NCI-H1436 treated with DMSO at 0.1 percent for 48 hours (cell line): ENCODE data around the gene PCDH15.
"Not testable (repeated sequence)": the region's sequence is repeated elsewhere in the genome, so short reads cannot be mapped to it uniquely, and the experiment has no call there.

ENCODE experiments used
- DNase-seq: peaks from one replicate; lab custom pipeline; 2025; lab: John Stamatoyannopoulos, UW

Gene PCDH15

DNA sequence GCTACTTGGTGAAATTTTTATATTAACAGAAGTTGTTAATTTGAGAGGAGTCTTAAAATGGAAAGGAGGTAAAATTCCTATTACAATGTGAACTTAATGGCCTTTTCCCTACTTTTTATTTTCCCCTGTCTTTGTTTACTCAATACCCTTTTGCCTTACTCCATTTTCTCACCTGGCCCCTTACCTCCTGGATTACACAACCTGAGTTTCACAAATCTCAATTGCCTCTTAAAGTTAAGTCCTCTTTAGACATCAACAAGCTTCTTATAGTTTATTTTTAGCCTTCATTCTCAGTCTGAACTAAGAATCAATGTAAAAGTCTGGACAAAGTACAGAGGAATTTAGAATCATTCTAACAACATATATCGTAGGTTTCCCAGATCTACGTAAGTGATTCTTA is 247.0 kb downstream of the PCDH15 start:
- no peak for DNase-seq

- no peak for DNase-seq
These were observed 251.0 kb downstream of the PCDH15 start for GRCh38 chr10:54550016-54550415.

GRCh38 chr10:54531296-54531695 is 269.7 kb downstream of the PCDH15 start:
- DNase-seq = no peak

DNA sequence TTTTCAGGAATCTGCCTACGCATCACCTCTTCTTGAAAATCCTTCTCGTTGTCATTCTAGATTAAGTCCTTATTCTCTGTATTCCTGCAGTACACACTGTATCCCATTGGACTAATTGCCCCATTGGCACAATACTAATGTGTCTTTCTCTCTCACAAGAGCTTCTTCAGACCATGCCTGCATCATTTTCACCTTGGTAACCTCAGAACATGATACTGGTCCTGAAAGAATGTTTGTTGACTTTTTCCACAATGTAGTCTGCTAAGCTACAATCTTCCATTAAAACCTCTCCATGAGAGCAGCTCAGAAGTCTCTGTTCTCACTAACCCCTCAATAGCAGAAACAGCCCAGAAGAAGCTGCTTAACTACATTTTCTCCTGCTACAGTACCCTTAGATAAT is 270.7 kb downstream of the PCDH15 start:
- no peak for DNase-seq

GRCh38 chr10:54525816-54526215 is 275.2 kb downstream of the PCDH15 start:
- no peak for DNase-seq

DNA sequence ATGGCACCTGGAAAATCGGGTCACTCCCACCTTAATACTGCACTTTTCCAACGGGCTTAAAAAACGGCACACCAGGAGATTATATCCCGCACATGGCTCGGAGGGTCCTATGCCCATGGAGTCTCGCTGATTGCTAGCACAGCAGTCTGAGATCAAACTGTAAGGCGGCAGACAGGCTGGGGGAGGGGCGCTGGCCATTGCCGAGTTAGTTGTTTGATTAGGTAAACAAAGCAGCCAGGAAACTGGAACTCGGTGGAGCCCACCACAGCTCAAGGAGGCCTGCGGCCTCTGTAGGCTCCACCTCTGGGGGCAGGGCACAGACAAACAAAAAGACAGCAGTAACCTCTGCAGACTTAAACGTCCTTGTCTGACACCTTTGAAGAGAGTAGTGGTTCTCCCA is 285.8 kb downstream of the PCDH15 start:
- not testable (repeated sequence) for DNase-seq

GRCh38 chr10:54503863-54504262 is 297.2 kb downstream of the PCDH15 start:
- no peak for DNase-seq

- DNase-seq = no peak
These were observed 299.1 kb downstream of the PCDH15 start for GRCh38 chr10:54501929-54502328.

DNA sequence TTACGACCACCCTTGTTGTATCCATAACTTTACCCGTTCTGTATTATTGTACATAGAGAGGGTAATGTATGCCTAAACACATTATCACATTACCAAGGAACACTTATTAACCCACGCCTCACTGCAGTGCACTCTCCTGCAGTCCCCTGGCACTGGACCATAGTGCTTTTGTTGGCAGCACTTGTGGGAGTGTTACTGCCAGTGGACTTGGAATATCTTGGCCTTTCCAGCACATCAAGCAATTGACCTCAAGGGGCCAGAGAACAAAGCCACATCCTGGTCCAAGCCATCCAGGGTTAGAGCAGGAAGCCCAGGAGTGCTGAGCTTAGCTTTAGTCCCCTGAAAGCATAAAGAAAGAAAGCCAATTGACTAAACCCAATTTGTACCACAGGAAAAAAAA is 304.2 kb downstream of the PCDH15 start:
- DNase-seq = no peak

- no peak for DNase-seq
These were observed 313.3 kb downstream of the PCDH15 start for GRCh38 chr10:54487743-54488142.

DNA sequence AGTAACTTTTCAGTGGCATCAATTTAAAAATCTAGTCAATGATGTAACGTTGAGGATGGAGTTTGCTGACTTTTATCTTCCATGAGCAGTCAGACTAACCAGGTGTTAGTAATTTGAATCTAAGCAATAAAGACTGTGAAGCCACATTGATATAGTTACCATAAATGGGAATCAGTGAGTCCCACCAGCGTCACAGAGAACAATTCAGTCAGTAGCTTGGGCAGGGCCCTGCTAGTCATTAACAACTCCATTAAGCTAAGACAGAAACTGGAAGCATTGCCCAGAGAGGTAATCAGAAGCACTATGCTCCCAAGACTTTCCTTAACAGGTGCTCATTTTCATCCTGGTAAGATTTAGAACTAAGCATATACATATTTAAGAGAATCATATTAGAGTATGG is 315.1 kb downstream of the PCDH15 start:
- no peak for DNase-seq

DNA sequence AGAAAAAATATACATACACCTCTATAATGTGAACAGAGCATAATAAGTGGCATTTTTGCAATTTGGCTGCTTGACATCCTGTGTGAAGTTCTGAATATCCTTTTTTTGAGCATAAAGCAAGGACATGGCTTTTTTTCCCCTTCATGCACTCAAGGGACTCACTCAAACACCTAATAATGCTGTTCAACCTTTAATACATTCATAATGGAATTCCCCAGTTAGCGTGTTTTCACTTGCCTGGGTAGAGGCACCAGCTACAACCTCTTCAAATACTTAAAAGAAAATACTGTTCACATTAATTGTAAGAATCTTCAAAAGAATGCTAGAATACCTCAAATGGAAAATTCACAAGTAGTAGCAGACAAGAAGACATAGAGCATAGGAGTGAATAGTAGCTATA is 316.8 kb downstream of the PCDH15 start:
- DNase-seq = no peak

DNA sequence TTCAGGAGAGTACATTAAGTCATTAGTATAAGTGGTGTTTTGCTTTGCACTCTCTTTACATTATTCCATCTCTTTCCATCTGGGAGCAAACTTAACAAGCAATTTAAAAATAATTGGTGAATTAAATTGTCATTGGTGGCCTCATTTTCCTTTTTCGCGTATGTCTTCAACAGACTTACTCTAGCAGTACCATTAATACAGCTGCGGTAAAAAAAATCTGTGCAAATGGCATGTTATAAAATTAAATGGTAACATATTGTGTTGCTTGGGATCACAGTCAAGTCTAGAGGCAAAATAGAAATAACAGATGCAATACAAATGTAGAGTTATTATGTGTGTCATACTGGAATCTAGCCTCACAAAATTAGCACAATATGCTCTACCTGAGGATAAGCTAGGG is 322.4 kb downstream of the PCDH15 start:
- DNase-seq = no peak

DNA sequence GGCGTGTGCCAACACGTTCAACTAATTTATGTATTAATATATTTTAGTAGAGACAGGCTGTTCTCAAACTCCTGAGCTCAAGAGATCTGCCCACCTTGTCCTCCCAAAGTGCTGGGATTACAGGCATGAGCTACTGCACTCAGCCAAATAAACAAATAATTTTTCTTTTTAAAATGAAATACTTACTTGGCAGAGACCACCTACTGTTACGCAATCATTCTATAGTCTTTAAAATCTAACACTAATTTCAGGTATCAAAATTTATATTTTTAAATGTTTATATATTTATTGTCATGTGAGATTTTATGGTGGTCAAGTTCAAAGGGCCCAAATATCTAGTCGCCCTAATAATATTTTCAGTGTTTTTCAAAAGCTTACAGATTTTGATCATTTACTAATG is 323.3 kb downstream of the PCDH15 start:
- DNase-seq = no peak

- DNase-seq = no peak
These were observed 330.8 kb downstream of the PCDH15 start for GRCh38 chr10:54470324-54470631.

GRCh38 chr10:54469587-54470323 is 331.3 kb downstream of the PCDH15 start:
- DNase-seq = no peak

GRCh38 chr10:54454271-54454670 is 346.8 kb downstream of the PCDH15 start:
- DNase-seq = no peak

DNA sequence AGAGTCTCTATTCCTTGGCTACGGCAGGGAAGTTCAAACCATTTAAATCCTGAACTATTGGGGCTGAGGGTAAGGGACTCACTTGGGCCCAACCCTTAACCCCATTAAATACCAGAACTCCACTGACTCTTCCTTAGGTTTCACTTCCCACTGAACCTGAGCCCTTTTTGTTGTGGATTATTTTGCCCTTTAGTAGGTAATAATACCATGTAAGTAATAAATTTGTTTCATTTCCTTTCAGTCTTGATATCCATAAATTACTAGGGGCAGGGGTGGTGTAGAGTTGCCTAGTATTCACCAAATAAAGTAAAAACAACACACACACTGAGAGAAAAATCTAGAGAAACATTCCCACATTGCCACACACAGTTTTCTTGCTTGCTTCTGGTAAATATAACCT is 352.0 kb downstream of the PCDH15 start:
- no peak for DNase-seq

GRCh38 chr10:54444170-54444569 is 356.9 kb downstream of the PCDH15 start:
- no peak for DNase-seq

DNA sequence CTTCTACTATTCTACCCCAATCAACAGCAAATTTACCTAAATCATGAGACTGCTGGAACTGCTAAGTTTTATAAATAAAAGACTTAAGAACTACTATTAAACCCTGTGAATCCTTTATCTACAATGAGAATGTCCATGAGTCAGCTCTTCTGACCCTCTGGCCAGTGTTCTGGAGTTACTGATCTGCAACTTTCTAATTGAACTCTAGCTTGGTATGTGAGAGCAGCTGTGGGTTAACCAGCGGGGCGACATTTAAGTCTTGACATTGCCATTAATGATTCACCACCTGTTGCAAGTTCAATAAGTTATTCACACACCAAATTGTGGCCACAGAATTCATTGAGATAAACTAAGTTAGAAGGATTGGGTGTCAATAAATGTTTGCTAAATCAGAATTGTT is 359.8 kb downstream of the PCDH15 start:
- no peak for DNase-seq

DNA sequence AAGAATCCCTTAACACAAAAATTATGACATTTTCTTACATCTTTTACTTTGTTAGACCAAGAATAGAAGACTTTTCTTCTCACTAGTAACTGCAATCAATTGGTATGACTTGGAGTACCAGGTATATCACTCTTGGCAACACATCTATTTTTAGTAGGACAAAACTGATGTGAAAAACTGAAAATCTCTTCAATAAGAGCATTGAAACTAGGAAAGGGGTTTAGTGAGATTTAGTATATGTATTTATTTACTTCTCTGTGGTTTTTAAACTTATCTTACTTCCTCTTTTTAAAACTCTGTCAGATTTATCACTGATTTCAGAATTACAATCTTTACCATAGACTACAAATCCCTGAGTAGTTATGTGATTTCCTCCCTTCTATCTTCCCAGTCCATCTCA is 366.2 kb downstream of the PCDH15 start:
- no peak for DNase-seq

- DNase-seq = no peak
These were observed 385.5 kb downstream of the PCDH15 start for GRCh38 chr10:54415483-54415882.

DNA sequence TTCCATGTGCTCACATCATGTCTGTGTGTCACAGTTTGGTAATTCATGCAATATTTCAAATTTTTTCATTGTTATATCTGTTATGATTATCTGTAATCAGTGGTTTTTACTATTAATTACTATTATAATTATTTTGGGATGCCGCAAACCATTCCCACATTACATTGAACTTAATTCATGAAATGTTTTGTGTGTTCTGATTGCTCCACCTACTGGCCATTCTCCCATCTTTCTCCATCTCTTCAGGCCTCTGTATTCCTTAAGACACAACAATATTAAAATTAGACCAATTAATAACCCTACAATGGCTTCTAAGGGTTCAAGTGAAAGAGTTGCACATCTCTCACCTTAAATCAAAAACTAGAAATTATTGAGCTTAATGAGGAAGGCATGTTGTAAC is 398.5 kb downstream of the PCDH15 start:
- DNase-seq = no peak

DNA sequence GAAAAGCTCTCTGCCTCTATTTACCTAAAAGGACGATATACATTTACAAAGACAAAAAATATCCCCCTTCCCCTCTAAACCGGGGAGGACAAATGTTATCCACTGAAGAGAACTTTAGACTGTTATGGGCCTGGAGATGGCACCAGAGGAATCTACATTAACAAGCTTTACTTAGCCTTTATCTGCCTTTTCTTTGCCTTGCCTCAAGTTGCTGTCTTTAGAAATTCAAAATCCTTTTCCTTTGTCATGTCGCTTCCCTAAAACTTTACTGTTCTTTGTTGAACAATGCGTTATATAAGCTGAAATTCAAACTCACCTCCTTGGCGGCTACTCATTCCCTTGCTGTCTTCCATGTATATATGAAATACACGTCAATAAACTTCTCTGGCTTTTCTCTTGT is 405.0 kb downstream of the PCDH15 start:
- no peak for DNase-seq

- DNase-seq = not testable (repeated sequence)
These were observed 406.4 kb downstream of the PCDH15 start for GRCh38 chr10:54394598-54394997.
